Activated naive CD4-positive, alpha-beta T cell treated with anti-CD3 and anti-CD28 coated beads, Interleukin-2, amount 50 U/mL, for 24 hours (primary cell): Measurements from ENCODE around the gene MAB21L4.

Source experiments
- H3K27ac Mint-ChIP-seq: one replicate; pipeline ENCODE4 v1.8.0; 2021; ENCODE audit warnings: mild to moderate bottlenecking, mixed read lengths
- H3K27me3 Mint-ChIP-seq: one replicate; pipeline ENCODE4 v1.8.0; 2021; ENCODE audit warnings: mixed read lengths
- H3K36me3 Mint-ChIP-seq: one replicate; pipeline ENCODE4 v1.8.0; 2021; ENCODE audit warnings: mixed read lengths
- H3K4me1 Mint-ChIP-seq: one replicate; pipeline ENCODE4 v1.8.0; 2021; ENCODE audit warnings: mixed read lengths
- H3K4me3 Mint-ChIP-seq: one replicate; pipeline ENCODE4 v1.8.0; 2021; ENCODE audit warnings: mild to moderate bottlenecking, mixed read lengths
- H3K9me3 Mint-ChIP-seq: one replicate; pipeline ENCODE4 v1.8.0; 2021; ENCODE audit warnings: mixed read lengths

MAB21L4 gene

GRCh38 chr2:240872317-240873097 is 23.4 kb downstream of the MAB21L4 start:
- H3K4me1 Mint-ChIP-seq: no peaks in the 10 kb centered on the region
- H3K27ac Mint-ChIP-seq: no peak overlapping the region
- no peak overlapping the region for H3K4me3 Mint-ChIP-seq
- no peaks in the 10 kb centered on the region for H3K36me3 Mint-ChIP-seq
- no peaks in the 10 kb centered on the region for H3K27me3 Mint-ChIP-seq
- H3K9me3 Mint-ChIP-seq: no peaks in the 10 kb centered on the region

- no peak overlapping the region for H3K27ac Mint-ChIP-seq
- H3K9me3 Mint-ChIP-seq: no peaks in the 10 kb centered on the region
Observed at GRCh38 chr2:240871071-240871958, 24.6 kb downstream of the MAB21L4 start.

DNA sequence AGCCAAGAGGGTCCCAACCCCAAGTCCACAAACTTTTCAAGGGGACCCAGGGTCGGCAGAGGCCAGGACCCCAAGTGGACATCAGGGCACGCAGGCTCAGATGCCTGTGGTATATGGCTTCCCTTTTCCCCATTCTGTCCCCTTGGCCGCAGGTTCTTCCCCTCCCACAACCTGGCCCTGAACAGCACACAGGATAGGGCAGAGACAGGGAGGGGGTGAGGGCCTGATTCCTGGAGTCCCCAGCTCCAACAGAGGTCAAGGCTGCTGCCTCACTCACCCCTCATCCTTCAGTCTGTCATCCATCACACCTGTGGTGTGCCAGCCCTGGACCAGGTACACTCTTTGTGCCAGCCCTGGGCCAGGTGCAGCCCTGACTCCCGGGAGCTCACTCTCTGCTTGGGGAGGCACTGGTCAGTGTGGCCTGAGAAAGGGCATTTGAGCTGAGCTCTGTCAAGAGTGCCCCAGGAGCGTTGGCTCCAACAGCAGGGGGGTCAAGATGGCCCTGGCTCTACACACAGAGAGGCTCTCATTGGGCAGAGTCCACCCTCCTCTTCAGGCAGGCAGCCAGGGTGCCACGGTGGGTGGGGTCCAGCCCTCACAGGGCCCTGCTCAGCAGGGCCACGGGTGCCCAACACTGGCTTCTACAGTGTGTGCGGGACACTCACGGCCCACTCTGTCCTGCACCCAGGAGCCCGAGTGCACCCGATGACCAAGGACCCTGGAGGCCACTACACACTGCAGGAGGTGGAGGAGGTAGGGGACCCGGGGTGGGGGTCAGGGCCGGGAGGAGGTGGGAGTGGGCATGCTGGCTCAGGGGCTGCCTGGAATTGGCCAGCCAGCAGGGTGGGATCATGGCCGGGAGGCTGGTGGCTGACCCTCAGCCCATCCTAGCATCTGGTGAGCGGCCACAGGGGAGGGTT is 25.7 kb downstream of the MAB21L4 start:
- Mint-ChIP-seq H3K9me3 (no peaks in the 10 kb centered on the region), H3K36me3 (no peaks in the 10 kb centered on the region), H3K4me3 (no peak overlapping the region), H3K27ac (no peak overlapping the region), H3K27me3 (no peaks in the 10 kb centered on the region), H3K4me1 (no peaks in the 10 kb centered on the region)

More at GRCh38 chr2:240871071-240871958, 24.6 kb downstream of the MAB21L4 start:
- Mint-ChIP-seq H3K36me3 (no peaks in the 10 kb centered on the region), H3K27me3 (no peaks in the 10 kb centered on the region), H3K4me1 (no peaks in the 10 kb centered on the region), H3K4me3 (no peak overlapping the region)

- Mint-ChIP-seq H3K4me1 (no peaks in the 10 kb centered on the region), H3K36me3 (no peaks in the 10 kb centered on the region), H3K4me3 (no peak overlapping the region), H3K27ac (peak overlapping the region; percentile 59), H3K9me3 (no peaks in the 10 kb centered on the region), H3K27me3 (no peaks in the 10 kb centered on the region)
Observed at GRCh38 chr2:240869109-240869955, 26.6 kb downstream of the MAB21L4 start.

- no peaks in the 10 kb centered on the region for H3K27me3 Mint-ChIP-seq
- no peaks in the 10 kb centered on the region for H3K36me3 Mint-ChIP-seq
- H3K4me3 Mint-ChIP-seq: no peak within 1 kb of the TSS
- H3K9me3 Mint-ChIP-seq: no peaks in the 10 kb centered on the region
- H3K4me1 Mint-ChIP-seq: no peaks in the 10 kb centered on the region
- peak within 1 kb of the TSS; percentile 59 for H3K27ac Mint-ChIP-seq
Observed at GRCh38 chr2:240868286-240869108, 27.5 kb downstream of the MAB21L4 start, which contains the start of gene AGXT. Gene AGXT, plus strand, starts transcription at chr2:240868824. Its CDS starts 42 bp downstream, at chr2:240868866.

- H3K4me3 Mint-ChIP-seq: no peak overlapping the region
- no peaks in the 10 kb centered on the region for H3K9me3 Mint-ChIP-seq
- H3K4me1 Mint-ChIP-seq: no peaks in the 10 kb centered on the region
- no peaks in the 10 kb centered on the region for H3K27me3 Mint-ChIP-seq
- H3K27ac Mint-ChIP-seq: no peak overlapping the region
- H3K36me3 Mint-ChIP-seq: no peaks in the 10 kb centered on the region
Observed at GRCh38 chr2:240865391-240865790, 30.6 kb downstream of the MAB21L4 start.

- H3K4me3 Mint-ChIP-seq: no peak overlapping the region
- no peaks in the 10 kb centered on the region for H3K4me1 Mint-ChIP-seq
- no peaks in the 10 kb centered on the region for H3K9me3 Mint-ChIP-seq
- no peaks in the 10 kb centered on the region for H3K27me3 Mint-ChIP-seq
- H3K27ac Mint-ChIP-seq: no peak overlapping the region
- no peaks in the 10 kb centered on the region for H3K36me3 Mint-ChIP-seq
Observed at GRCh38 chr2:240864475-240864874, 31.5 kb downstream of the MAB21L4 start.

DNA sequence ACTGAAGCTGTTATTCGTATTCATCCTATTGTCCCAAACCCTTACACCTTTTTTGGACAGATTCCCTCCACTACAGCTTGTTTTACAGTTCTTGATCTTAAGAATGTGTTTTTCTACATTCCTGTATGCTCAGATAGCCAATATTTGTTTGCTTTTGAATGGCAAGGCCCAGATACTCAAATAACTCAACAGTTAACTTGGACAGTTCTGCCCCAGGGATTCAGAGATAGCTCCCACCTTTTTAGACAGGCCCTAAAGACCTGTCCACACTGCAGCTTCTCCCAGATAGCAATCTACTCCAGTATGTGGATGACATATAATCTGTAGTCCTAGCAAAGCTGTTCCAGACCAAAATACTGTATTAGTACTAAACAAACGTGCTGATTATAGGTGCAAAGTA is 34.4 kb downstream of the MAB21L4 start:
- H3K36me3 Mint-ChIP-seq: no peaks in the 10 kb centered on the region
- H3K27me3 Mint-ChIP-seq: no peaks in the 10 kb centered on the region
- H3K4me1 Mint-ChIP-seq: no peaks in the 10 kb centered on the region
- no peak overlapping the region for H3K27ac Mint-ChIP-seq
- no peaks in the 10 kb centered on the region for H3K9me3 Mint-ChIP-seq
- H3K4me3 Mint-ChIP-seq: no peak overlapping the region

- Mint-ChIP-seq H3K4me1 (no peaks in the 10 kb centered on the region), H3K36me3 (peaks cover 3% of the 10 kb centered on the region), H3K27ac (no peak overlapping the region), H3K4me3 (no peak overlapping the region), H3K9me3 (peaks cover 5% of the 10 kb centered on the region), H3K27me3 (no peaks in the 10 kb centered on the region)
Observed at GRCh38 chr2:240858871-240859270, 37.1 kb downstream of the MAB21L4 start.

- H3K36me3 Mint-ChIP-seq: peaks cover 3% of the 10 kb centered on the region
- H3K27me3 Mint-ChIP-seq: no peaks in the 10 kb centered on the region
- no peak overlapping the region for H3K27ac Mint-ChIP-seq
- no peak overlapping the region for H3K4me3 Mint-ChIP-seq
- peaks cover 5% of the 10 kb centered on the region for H3K9me3 Mint-ChIP-seq
- no peaks in the 10 kb centered on the region for H3K4me1 Mint-ChIP-seq
Observed at GRCh38 chr2:240858321-240858720, 37.6 kb downstream of the MAB21L4 start.

GRCh38 chr2:240857039-240858008 is 38.6 kb downstream of the MAB21L4 start:
- H3K4me3 Mint-ChIP-seq: no peak overlapping the region
- H3K27me3 Mint-ChIP-seq: no peaks in the 10 kb centered on the region
- H3K4me1 Mint-ChIP-seq: no peaks in the 10 kb centered on the region
- no peak overlapping the region for H3K27ac Mint-ChIP-seq
- peaks cover 5% of the 10 kb centered on the region for H3K9me3 Mint-ChIP-seq
- H3K36me3 Mint-ChIP-seq: peaks cover 3% of the 10 kb centered on the region

DNA sequence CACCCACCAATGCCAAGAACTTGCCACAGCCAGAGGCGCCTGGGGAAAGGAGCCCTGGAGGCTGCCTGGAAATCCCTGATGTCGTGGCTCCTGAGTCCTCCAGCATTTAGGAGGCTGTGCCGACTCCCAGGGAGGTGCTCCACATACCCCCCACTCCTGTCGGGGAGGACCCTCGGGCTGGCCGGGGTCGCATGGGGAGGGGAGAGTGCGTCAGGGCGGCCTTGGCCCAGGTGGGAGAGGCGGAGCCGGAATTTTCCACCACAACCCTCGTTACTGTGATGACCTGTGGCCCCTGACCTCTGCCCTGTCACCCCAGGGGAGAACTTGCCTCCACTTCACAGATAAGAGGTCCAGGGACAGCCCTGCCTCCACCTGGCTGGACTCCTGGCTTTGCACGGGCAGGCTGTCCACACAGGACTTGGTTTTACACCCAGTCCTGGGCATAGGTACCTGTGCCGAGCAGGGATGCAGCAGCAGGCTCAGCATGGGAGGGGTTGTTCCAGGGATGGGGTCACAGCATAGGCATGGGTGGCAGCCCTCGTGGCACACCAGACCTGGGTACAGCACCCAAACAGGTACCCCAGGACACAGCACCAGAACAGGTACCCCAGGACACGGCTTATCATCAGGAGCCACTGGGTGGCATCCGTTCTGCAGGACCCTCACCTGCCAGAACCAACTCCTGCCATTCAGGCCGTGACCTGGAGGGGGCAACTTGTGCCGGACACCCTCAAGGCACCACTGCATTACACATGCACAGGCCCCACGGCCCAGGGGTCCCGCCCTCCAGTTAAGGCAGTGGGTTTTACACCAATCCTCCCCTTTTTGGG is 39.6 kb downstream of the MAB21L4 start:
- Mint-ChIP-seq H3K27me3 (no peaks in the 10 kb centered on the region), H3K36me3 (peaks cover 3% of the 10 kb centered on the region), H3K27ac (no peak overlapping the region), H3K4me3 (no peak overlapping the region), H3K9me3 (peaks cover 5% of the 10 kb centered on the region), H3K4me1 (no peaks in the 10 kb centered on the region)
